GM12878 (cell line): ENCODE results near the gene VEZF1. TPM values are rescaled to one million over a fixed set of nuclear protein-coding genes. Genes with fewer than 3 reads are reported as not detected.

Experiments used
- ATAC-seq: fragments of 200-7000 bp; cut with Tn5 transposase; 3 replicates; pipeline ENCODE4 v1.9.1; 2020; ENCODE audit warnings: mild to moderate bottlenecking, moderate library complexity
- BruUV-seq: library from RNA; stranded (reverse); fragments of 400-500 nt; replicated peaks from 2 replicates; lab custom pipeline; 2021; lab: Mats Ljungman, UMichigan
- CTCF ChIA-PET: fragments of 300-600 bp; sonication (Branson Sonifier 250); formaldehyde crosslinking; extraction: SDS; loops from one replicate; lab custom pipeline; 2021; ENCODE audit warnings: inconsistent platforms; lab: Yijun Ruan, JAX
- POLR2A ChIA-PET: fragments of 350-600 bp; formaldehyde crosslinking; extraction: SDS; loops from one replicate; lab custom pipeline; 2021; ENCODE audit warnings: inconsistent platforms; lab: Charles Lee
- RAD21 ChIA-PET: fragments of 300-600 bp; sonication (Branson Sonifier 250); formaldehyde crosslinking; loops from one replicate; lab custom pipeline; 2023; ENCODE audit warnings: antibody characterized with exemption; ENCODE audit not compliant: unreplicated experiment; lab: Charles Lee
- SMC1A ChIA-PET: fragments of 300-600 bp; sonication (Branson Sonifier 250); formaldehyde crosslinking; loops from one replicate; lab custom pipeline; 2023; ENCODE audit not compliant: unreplicated experiment, uncharacterized antibody; lab: Charles Lee
- DNase-seq: peaks from one replicate; pipeline ENCODE4 v3.0.0-alpha.2; 2011; ENCODE audit warnings: low read depth, low spot score
- FAIRE-seq: peaks from 3 replicates; lab custom pipeline; 2011; peaks lifted over from hg19 to GRCh38; lab: Jason Lieb, UNC
- H2AFZ ChIP-seq: 2 replicates; pipeline ENCODE4 v1.6.0; 2011; ENCODE audit warnings: low read depth, low read length, control low read depth; ENCODE audit not compliant: control insufficient read depth
- H3K27ac ChIP-seq: 2 replicates; pipeline ENCODE4 v1.5.1; 2011; ENCODE audit warnings: control low read depth; ENCODE audit not compliant: control insufficient read depth, insufficient read depth
- H3K27me3 ChIP-seq, 2 experiments: replicated peaks in 1 of 2; 2 replicates each; pipeline versions ENCODE4 v1.6.0 to v1.6.1; 2011; ENCODE audit warnings: low read length in 1 of 2; ENCODE audit not compliant: control insufficient read depth in 2 of 2, insufficient read depth in 2 of 2
- H3K36me3 ChIP-seq, 2 experiments: 2 replicates each; pipeline ENCODE4 v1.5.1; 2011; ENCODE audit warnings: low read length in 1 of 2; ENCODE audit not compliant: control insufficient read depth in 2 of 2, insufficient read depth in 2 of 2
- H3K4me1 ChIP-seq: 2 replicates; pipeline ENCODE4 v1.6.1; 2011; ENCODE audit warnings: mild to moderate bottlenecking, low read length, moderate library complexity, mixed read lengths; ENCODE audit not compliant: control insufficient read depth, insufficient read depth
- H3K4me2 ChIP-seq: 2 replicates; pipeline ENCODE4 v1.6.0; 2011; ENCODE audit warnings: control low read depth; ENCODE audit not compliant: control insufficient read depth, insufficient read depth
- H3K4me3 ChIP-seq: fragments of 200-600 bp; sonication (generic); 2 replicates; pipeline ENCODE4 v1.5.1; 2016
- H3K79me2 ChIP-seq: 2 replicates; pipeline ENCODE4 v1.6.0; 2011; ENCODE audit warnings: low read length; ENCODE audit not compliant: control insufficient read depth, insufficient read depth
- H3K9ac ChIP-seq: 2 replicates; pipeline ENCODE4 v1.8.0; 2011; ENCODE audit warnings: low read length, control low read depth, mixed read lengths; ENCODE audit not compliant: control insufficient read depth, insufficient read depth
- H3K9me3 ChIP-seq: replicated peaks from 3 replicates; pipeline ENCODE4 v1.5.1; 2011; ENCODE audit warnings: mild to moderate bottlenecking, low read length; ENCODE audit not compliant: control insufficient read depth, insufficient read depth
- H4K20me1 ChIP-seq: 2 replicates; pipeline ENCODE4 v1.6.0; 2011; ENCODE audit not compliant: control insufficient read depth, insufficient read depth
- ASH2L ChIP-seq: fragments of 300-600, 200-600 bp; sonication (generic); IDR thresholded peaks from 2 replicates; pipeline ENCODE4 v1.6.1; 2017; ENCODE audit warnings: low read depth, mild to moderate bottlenecking, borderline replicate concordance
- CHD1 ChIP-seq: IDR thresholded peaks from 2 replicates; pipeline ENCODE4 v1.6.1; 2012; ENCODE audit warnings: low read depth, low read length, improper control_type of control experiment
- CHD4 ChIP-seq: fragments of 200-600 bp; sonication (generic); IDR thresholded peaks from 2 replicates; pipeline ENCODE4 v1.6.1; 2016; ENCODE audit warnings: mild to moderate bottlenecking
- GATAD2B ChIP-seq: fragments of 450-650 bp; conservative IDR thresholded peaks from 2 replicates; pipeline ENCODE4 v1.6.1; 2017; ENCODE audit warnings: low read depth, mild to moderate bottlenecking, moderate library complexity
- MTA3 ChIP-seq: IDR thresholded peaks from 2 replicates; pipeline ENCODE4 v1.6.1; 2012; ENCODE audit warnings: low read length, inconsistent platforms, borderline replicate concordance
- NFYA ChIP-seq: IDR thresholded peaks from 2 replicates; pipeline ENCODE4 v1.6.1; 2011; ENCODE audit warnings: low read depth, mild to moderate bottlenecking, low read length, improper control_type of control experiment, borderline replicate concordance
- NR2F1 ChIP-seq: fragments of 450-650 bp; conservative IDR thresholded peaks from 2 replicates; pipeline ENCODE4 v1.6.1; 2017; ENCODE audit warnings: mild to moderate bottlenecking
- RCOR1 ChIP-seq: conservative IDR thresholded peaks from 2 replicates; pipeline ENCODE4 v1.6.1; 2012; ENCODE audit warnings: low read depth, low read length, improper control_type of control experiment
- RUNX3 ChIP-seq: IDR thresholded peaks from 2 replicates; pipeline ENCODE4 v1.6.1; 2012; ENCODE audit warnings: low read length, inconsistent platforms
- SIN3A ChIP-seq: IDR thresholded peaks from 2 replicates; pipeline ENCODE4 v1.6.1; 2012; ENCODE audit warnings: low read depth, low read length, improper control_type of control experiment
- SMAD1 ChIP-seq: fragments of 450-650 bp; IDR thresholded peaks from 2 replicates; pipeline ENCODE4 v1.6.1; 2018; ENCODE audit warnings: mild to moderate bottlenecking, low read depth; ENCODE audit not compliant: partially characterized antibody
- TBL1XR1 ChIP-seq: IDR thresholded peaks from 2 replicates; pipeline ENCODE4 v1.6.1; 2012; ENCODE audit warnings: low read depth, low read length, improper control_type of control experiment
- ZSCAN29 ChIP-seq: fragments of 450-650 bp; IDR thresholded peaks from 2 replicates; pipeline ENCODE4 v1.6.1; 2017; ENCODE audit warnings: mild to moderate bottlenecking, moderate library complexity
- WGBS: methylation state at CpG from one replicate; pipeline ENCODE4 v1.1.6; 2016; ENCODE audit warnings: low lambda C conversion rate; ENCODE audit not compliant: insufficient replicate concordance, insufficient coverage; ENCODE audit errors: missing lambda C conversion rate; 5-methylcytosine and 5-hydroxymethylcytosine counted together
- in situ Hi-C: fragments of 300-500 bp; cut with MboI; formaldehyde crosslinking; loops from 9 replicates; pipeline ENCODE4 v1.14.3; 2018; ENCODE audit warnings: mixed read lengths
- intact Hi-C: fragments of 100-400 bp; cut with micrococcal nuclease; formaldehyde crosslinking; loops from one replicate; pipeline ENCODE4 v1.14.2; 2022; ENCODE audit not compliant: unreplicated experiment
- polyA plus RNA-seq, 11 experiments: library from polyadenylated mRNA; depleted of rRNA in 4 of 11; unstranded in 6 of 11; stranded (reverse) in 5 of 11; fragments of >200 nt; fragmentation: Nextera tagmentation in 4 of 11; fragmentation: Illumina TruSeq in 1 of 11; extraction: Ambion mirVana in 4 of 11; extraction: Trizol in 1 of 11; gene quantifications; 1 replicate in 1 of 11; 2 replicates in 10 of 11; pipeline versions ENCODE4 v1.2.1 to v1.2.3, GENCODE V29; 2011 to 2016; ENCODE audit warnings: inconsistent platforms in 2 of 11, missing spikeins in 2 of 11, low read depth in 1 of 11
- total RNA-seq, 4 experiments: library from RNA; depleted of rRNA in 3 of 4; stranded (reverse); fragments of >200 nt in 3 of 4; fragmentation: Illumina TruSeq in 1 of 4; extraction: Trizol in 1 of 4; gene quantifications; 2 replicates each; pipeline versions ENCODE4 v1.2.1 to v1.2.3, GENCODE V29; 2013 to 2021
- TF ChIP-seq, protein P1 (sequence below): fragments of 450-650 bp; IDR thresholded peaks from 2 replicates; pipeline ENCODE4 v1.6.1; 2017; ENCODE audit warnings: mild to moderate bottlenecking
- TF ChIP-seq, protein P2 (sequence below): fragments of 450-650 bp; conservative IDR thresholded peaks from 2 replicates; pipeline ENCODE4 v1.6.1; 2017; ENCODE audit warnings: mild to moderate bottlenecking, moderate library complexity

VEZF1 gene
- total and polyA plus RNA-seq, 10 of the 15 experiments (the other 5 are each of a cell fraction or from before 2014, with no cell fraction given), result 9.5 to 28.2 (median 20.3) TPM

- TF ChIP-seq, protein P1, sequence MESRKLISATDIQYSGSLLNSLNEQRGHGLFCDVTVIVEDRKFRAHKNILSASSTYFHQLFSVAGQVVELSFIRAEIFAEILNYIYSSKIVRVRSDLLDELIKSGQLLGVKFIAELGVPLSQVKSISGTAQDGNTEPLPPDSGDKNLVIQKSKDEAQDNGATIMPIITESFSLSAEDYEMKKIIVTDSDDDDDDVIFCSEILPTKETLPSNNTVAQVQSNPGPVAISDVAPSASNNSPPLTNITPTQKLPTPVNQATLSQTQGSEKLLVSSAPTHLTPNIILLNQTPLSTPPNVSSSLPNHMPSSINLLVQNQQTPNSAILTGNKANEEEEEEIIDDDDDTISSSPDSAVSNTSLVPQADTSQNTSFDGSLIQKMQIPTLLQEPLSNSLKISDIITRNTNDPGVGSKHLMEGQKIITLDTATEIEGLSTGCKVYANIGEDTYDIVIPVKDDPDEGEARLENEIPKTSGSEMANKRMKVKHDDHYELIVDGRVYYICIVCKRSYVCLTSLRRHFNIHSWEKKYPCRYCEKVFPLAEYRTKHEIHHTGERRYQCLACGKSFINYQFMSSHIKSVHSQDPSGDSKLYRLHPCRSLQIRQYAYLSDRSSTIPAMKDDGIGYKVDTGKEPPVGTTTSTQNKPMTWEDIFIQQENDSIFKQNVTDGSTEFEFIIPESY, result peak; percentile 94
- 0 out of 2 replicates have a peak, but pooled peaks have one; percentile 48 for TF ChIP-seq MTA3
- 0 out of 2 replicates have a peak, but pooled peaks have one; percentile 65 for TF ChIP-seq SIN3A
- TF ChIP-seq CHD4, result no peak
- TF ChIP-seq ZSCAN29, result peak; percentile 70; the same call in 1 of the 2 replicates
Measured at GRCh38 chr17:58007781-58008706, 20.0 kb upstream of the VEZF1 start (continued).

- Histone ChIP-seq H3K4me3 (peak within 1 kb of the TSS; percentile 98), H3K9ac (peak within 1 kb of the TSS; percentile 95), H3K79me2 (peaks cover 54% of the 10 kb centered on the region), H3K4me2 (peak within 1 kb of the TSS; percentile 77), H3K27me3 (no peaks in the 10 kb centered on the region), H3K9me3 (no peaks in the 10 kb centered on the region), H3K27ac (peak within 1 kb of the TSS; percentile 96), H3K4me1 (peaks cover 8% of the 10 kb centered on the region; the same call in 1 of the 2 replicates), H4K20me1 (peaks cover 2% of the 10 kb centered on the region; the same call in 1 of the 2 replicates), H2AFZ (peak within 1 kb of the TSS; percentile 93), H3K36me3 (peaks cover 1 to 27% of the 10 kb centered on the region in 2 experiments; a peak in 3 of 4 replicates)
- CTCF ChIA-PET, result interaction anchor here (0.9 to 19.6 kb wide), 17 partner anchors 8 to 926 kb away, joined by 3 to 708 read pairs (median 3); partner anchors contain the start of gene MRPS23
- WGBS, result under 1% methylated on average over 86 of the region's 86 CpGs
- FAIRE-seq, result peak; percentile 90
- intact Hi-C loops (loop anchor here (2.0 kb wide), 2 partner anchors 76 to 106 kb away; partner anchors contain the start of gene DYNLL2), in situ Hi-C loops (no loop called here)
- peak; percentile 91 for ATAC-seq
- RAD21 ChIA-PET, result interaction anchor here (0.6 to 3.2 kb wide), 16 partner anchors 10 to 157 kb away, joined by 3 to 22 read pairs (median 6); partner anchors contain the start of genes DYNLL2, MRPS23 and VEZF1
- POLR2A ChIA-PET, result interaction anchor here (0.6 to 2.9 kb wide), 22 partner anchors 9 to 1098 kb away, joined by 3 to 21 read pairs (median 3); partner anchors contain the start of genes DYNLL2 and MRPS23
- SMC1A ChIA-PET, result interaction anchor here (0.8 to 3.1 kb wide), 16 partner anchors 10 to 308 kb away, joined by 3 to 13 read pairs (median 4); partner anchors contain the start of gene MRPS23
- BruUV-seq, result no TSS peak
- peak; percentile 97 for DNase-seq
- TF ChIP-seq NFYA (no peak), NR2F1 (peak; percentile 34; the same call in 1 of the 2 replicates), RCOR1 (no peak), RUNX3 (no peak; the same call in none of the 2 replicates), TBL1XR1 (no peak), GATAD2B (peak; percentile 62; the same call in 1 of the 2 replicates), ASH2L (no peak), CHD1 (no peak; the same call in 1 of the 2 replicates), SMAD1 (peak; percentile 35)
- TF ChIP-seq, protein P2, sequence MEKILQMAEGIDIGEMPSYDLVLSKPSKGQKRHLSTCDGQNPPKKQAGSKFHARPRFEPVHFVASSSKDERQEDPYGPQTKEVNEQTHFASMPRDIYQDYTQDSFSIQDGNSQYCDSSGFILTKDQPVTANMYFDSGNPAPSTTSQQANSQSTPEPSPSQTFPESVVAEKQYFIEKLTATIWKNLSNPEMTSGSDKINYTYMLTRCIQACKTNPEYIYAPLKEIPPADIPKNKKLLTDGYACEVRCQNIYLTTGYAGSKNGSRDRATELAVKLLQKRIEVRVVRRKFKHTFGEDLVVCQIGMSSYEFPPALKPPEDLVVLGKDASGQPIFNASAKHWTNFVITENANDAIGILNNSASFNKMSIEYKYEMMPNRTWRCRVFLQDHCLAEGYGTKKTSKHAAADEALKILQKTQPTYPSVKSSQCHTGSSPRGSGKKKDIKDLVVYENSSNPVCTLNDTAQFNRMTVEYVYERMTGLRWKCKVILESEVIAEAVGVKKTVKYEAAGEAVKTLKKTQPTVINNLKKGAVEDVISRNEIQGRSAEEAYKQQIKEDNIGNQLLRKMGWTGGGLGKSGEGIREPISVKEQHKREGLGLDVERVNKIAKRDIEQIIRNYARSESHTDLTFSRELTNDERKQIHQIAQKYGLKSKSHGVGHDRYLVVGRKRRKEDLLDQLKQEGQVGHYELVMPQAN, result peak; percentile 32
Measured at GRCh38 chr17:58006924-58007780, 19.1 kb upstream of the VEZF1 start, which contains the start of gene SRSF1. Gene SRSF1 (minus strand): TSS chr17:58007246. CDS start chr17:58007137, 109 bp downstream.
